Measurements from ENCODE around the gene TOP3A. TPM values are rescaled to one million over a fixed set of nuclear protein-coding genes. Genes with fewer than 3 reads are reported as not detected.

TOP3A gene
- total and polyA plus RNA-seq, 2 of the 13 experiments (the other 11 are each of a cell fraction or from before 2014, with no cell fraction given): 16.9 to 36.8 TPM

GRCh38 chr17:18257982-18258355 is 56.8 kb downstream of the TOP3A start (continued):
- TF ChIP-seq ZNF687 (CRISPR knock-in tag; IDR thresholded peaks at IDR 0.05) (0 out of 2 replicates have a peak, but pooled peaks have one; percentile 6), HMG20A (CRISPR knock-in tag; IDR thresholded peaks at IDR 0.05; ENCODE audit: borderline replicate concordance) (no peak), ZNF562 (CRISPR knock-in tag; IDR thresholded peaks at IDR 0.05; ENCODE audit: borderline replicate concordance) (no peak), ZFP36 (IDR thresholded peaks at IDR 0.05; ENCODE audit: borderline replicate concordance, low read depth, low read length, partially characterized antibody) (no peak), HNRNPL (IDR thresholded peaks at IDR 0.05; ENCODE audit: low read depth, low read length) (0 out of 2 replicates have a peak, but pooled peaks have one; percentile 71), ZNF143 (CRISPR knock-in tag; IDR thresholded peaks at IDR 0.05) (0 out of 2 replicates have a peak, but pooled peaks have one; percentile 11), ISL2 (CRISPR knock-in tag; IDR thresholded peaks at IDR 0.05) (peak; percentile 41; the same call in 1 of the 2 replicates), SAFB2 (CRISPR knock-in tag; IDR thresholded peaks at IDR 0.05; ENCODE audit: borderline replicate concordance, low read depth) (no peak), ZHX1 (CRISPR knock-in tag; IDR thresholded peaks at IDR 0.05; ENCODE audit: low read depth) (0 out of 2 replicates have a peak, but pooled peaks have one; percentile 17), SRSF4 (IDR thresholded peaks at IDR 0.05; ENCODE audit: low read depth, low read length, poor library complexity, severe bottlenecking) (no peak), THAP8 (CRISPR knock-in tag; IDR thresholded peaks at IDR 0.05; ENCODE audit: borderline replicate concordance) (no peak), TFE3 (CRISPR knock-in tag; IDR thresholded peaks at IDR 0.05) (peak; percentile 21; the same call in 1 of the 2 replicates), FOSL2 (CRISPR knock-in tag; IDR thresholded peaks at IDR 0.05) (peak; percentile 53), KDM4B (CRISPR knock-in tag; IDR thresholded peaks at IDR 0.05) (no peak), ZNF639 (CRISPR knock-in tag; conservative IDR thresholded peaks at IDR 0.05) (0 out of 2 replicates have a peak, but pooled peaks have one; percentile 24), GZF1 (CRISPR knock-in tag; IDR thresholded peaks at IDR 0.05) (no peak), E2F1 (CRISPR knock-in tag; IDR thresholded peaks at IDR 0.05) (peak; percentile 16; the same call in 1 of the 2 replicates), TBX3 (IDR thresholded peaks at IDR 0.05; ENCODE audit: borderline replicate concordance) (no peak)

Data from HepG2 (cell line).